ENCODE measurements around the gene YWHAG.

- TF ChIP-seq CTCF (IDR thresholded peaks at IDR 0.05) (peak in 4 of 6 experiments; percentile 38 to 73 (median 58)), POLR2A (IDR thresholded peaks at IDR 0.05) (no peak)
Observed at GRCh38 chr7:76318488-76319353, 40.1 kb downstream of the YWHAG start.

All from esophagus squamous epithelium (tissue), 4 donors.